ENCODE results near the gene PDHX.

The PDHX gene

DNA sequence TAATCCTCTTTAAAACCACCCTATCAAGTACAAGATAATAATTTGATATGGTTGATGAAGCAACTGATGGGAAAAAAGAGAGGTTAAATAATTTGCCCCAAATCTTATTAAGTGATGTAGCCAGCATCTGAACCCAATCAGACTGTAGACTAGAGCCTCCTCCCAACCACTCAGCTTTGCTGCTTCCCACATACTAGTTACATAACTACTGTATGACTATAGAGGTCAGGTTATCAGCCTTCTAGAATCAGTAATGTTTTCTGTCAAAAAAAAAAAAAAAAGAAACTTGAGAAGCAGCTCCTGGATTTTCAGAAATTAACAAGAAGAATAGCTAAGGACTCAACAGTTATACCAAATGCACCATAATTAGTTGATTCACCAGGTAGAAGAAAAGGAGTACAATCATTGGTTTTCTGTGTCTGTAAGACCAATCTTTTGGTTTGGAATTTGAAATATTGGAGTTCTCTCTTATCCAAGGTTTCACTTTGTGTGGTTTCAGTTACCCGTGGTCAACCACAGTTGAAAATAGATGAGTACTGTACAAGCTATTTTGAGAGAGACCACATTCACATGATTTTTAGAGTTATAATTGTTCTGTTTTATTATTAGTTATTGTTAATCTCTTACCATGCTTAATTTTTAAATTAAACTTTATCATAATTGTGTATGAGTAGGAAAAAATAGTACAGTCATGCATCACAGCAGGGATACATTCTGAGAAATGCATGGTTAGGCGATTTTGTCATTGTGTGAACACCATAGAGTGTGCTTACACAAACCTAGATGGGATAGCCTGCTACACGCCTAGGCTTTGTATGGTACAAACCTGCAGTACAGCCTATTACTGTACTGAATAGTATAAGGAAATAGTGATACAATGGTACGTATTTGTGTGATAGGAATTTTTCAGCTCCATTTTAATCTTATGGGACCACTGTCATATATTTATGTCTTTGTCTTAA lies 72.2 kb downstream of the PDHX start:
- TF ChIP-seq, protein P1, sequence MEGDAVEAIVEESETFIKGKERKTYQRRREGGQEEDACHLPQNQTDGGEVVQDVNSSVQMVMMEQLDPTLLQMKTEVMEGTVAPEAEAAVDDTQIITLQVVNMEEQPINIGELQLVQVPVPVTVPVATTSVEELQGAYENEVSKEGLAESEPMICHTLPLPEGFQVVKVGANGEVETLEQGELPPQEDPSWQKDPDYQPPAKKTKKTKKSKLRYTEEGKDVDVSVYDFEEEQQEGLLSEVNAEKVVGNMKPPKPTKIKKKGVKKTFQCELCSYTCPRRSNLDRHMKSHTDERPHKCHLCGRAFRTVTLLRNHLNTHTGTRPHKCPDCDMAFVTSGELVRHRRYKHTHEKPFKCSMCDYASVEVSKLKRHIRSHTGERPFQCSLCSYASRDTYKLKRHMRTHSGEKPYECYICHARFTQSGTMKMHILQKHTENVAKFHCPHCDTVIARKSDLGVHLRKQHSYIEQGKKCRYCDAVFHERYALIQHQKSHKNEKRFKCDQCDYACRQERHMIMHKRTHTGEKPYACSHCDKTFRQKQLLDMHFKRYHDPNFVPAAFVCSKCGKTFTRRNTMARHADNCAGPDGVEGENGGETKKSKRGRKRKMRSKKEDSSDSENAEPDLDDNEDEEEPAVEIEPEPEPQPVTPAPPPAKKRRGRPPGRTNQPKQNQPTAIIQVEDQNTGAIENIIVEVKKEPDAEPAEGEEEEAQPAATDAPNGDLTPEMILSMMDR (IDR thresholded peaks at IDR 0.05) = no peak

DNA sequence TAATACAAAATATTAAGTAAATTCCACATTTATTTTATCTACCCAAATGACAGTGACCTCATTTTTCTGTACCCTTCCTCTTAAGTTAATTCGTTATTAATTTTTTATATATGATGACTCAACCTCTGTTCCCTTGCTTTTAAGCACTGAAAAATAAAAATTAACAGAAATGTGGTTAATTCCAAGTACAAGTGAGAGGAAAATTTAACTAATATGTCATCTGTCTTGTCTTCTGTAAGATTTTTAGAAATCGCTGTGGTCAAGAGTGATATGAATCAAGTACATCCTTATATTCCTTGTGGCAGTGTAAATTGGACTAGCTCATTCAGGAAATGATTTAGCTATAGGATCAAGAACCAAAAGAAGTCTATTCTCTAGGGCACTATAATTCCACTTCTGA lies 74.5 kb downstream of the PDHX start:
- TF ChIP-seq, protein P1 (IDR thresholded peaks at IDR 0.05) = no peak

DNA sequence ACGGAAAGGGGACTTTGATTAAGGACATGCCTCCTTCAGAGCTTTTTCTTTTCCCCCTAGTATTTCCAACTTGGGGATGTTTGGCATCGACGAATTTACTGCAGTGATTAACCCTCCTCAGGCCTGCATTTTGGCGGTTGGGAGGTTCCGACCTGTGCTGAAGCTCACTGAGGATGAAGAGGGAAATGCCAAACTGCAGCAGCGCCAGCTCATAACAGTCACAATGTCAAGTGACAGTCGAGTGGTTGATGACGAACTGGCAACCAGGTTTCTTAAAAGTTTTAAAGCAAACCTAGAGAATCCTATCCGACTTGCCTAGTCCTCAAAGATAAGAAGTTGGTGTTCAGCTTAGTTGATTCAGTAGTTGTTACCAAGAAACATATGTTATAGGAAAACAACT lies 78.4 kb downstream of the PDHX start:
- TF ChIP-seq, protein P1 (IDR thresholded peaks at IDR 0.05) = no peak

DNA sequence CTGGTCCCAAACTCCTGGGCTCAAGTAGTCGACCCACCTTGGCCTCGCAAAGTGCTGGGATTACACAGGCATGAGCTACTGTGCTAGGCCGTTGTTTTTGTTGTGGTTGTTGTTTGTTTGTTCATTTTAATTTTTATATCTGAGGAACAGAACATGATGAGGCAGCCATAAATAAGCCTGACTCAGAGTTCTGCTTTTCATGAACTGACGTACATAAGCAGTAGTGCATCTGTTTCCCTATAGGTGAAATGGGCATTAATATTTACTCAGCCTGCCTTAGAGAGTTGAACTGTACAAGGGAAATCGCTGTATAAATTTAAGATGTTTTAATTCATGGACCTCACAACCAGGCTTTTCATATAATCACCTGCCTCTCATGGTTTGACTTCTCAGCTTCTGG lies 80.5 kb downstream of the PDHX start:
- TF ChIP-seq, protein P1 (IDR thresholded peaks at IDR 0.05) = no peak

DNA sequence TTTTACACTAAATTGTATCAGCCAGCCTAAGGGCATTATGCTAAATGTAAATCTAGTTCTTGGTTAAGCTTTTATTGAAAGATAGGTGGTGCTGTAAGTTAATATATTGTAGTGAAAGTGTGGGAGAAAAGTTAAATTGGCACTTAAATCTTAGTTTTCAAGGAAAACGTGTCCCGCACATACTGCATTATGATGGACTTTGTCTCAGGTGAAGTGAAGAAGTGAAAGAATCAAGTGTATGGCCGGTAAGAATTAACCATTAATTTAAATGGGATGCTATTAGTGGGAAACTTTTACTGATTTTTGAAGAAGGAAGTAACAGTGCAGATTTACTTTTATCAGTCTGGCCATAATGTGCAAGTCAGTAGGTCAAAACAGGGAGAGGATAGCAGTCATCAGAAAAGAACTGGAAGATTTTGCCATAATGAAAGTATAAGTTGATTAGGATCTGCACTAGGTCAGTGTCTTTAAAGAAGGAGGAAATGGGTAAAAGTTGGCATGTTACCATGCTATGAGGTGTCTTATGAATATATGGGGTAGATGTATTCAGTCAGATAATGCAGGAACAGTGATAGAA lies 81.6 kb downstream of the PDHX start:
- TF ChIP-seq, protein P1 (IDR thresholded peaks at IDR 0.05) = peak; percentile 46; the same call in 1 of the 2 replicates

DNA sequence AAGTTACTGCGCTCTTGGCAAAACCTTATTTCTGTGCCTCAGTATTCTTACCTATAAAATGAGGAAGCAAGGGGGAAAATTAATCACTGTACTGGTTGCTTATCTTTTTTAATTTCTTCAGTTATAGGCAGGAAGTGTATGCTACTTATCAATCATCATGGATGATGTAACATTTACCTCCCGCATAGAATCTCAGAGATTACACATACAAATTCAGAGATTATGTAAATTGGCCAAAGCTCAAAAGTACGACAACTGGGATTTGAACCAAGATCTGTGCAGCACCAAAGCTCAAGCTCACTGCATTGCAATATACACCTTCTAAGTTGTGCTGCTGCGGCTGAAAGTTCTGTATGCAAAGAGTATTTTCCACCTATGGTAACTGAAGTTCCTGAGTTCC lies 83.0 kb downstream of the PDHX start:
- TF ChIP-seq, protein P1 (IDR thresholded peaks at IDR 0.05) = no peak

DNA sequence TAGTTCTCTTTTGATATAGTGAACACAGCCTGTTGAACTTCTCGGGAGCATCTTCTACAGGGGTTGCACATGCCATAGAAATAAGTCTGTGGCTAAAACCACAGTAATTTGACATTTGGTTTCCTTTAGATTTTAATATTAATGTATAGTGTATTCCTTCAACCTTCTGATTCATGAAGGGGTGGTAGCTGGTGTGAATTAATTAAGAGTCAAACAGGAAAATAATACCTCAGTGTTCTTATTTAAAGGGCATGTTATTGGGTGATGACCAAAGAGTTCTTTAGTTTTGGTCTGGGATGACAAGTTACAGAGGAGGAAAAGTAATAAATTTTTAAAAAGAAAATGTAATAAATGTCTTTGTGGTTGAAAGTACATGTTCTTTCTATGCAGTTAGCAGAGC lies 86.8 kb downstream of the PDHX start:
- TF ChIP-seq, protein P1 (IDR thresholded peaks at IDR 0.05) = no peak

Data from LNCAP (cell line).